ENCODE results near the gene PTPRA. TPM values are rescaled to one million over a fixed set of nuclear protein-coding genes. Genes with fewer than 3 reads are reported as not detected.

Gene PTPRA
- total RNA-seq, 1 experiment from 2014 or later, result 45.2 TPM

DNA sequence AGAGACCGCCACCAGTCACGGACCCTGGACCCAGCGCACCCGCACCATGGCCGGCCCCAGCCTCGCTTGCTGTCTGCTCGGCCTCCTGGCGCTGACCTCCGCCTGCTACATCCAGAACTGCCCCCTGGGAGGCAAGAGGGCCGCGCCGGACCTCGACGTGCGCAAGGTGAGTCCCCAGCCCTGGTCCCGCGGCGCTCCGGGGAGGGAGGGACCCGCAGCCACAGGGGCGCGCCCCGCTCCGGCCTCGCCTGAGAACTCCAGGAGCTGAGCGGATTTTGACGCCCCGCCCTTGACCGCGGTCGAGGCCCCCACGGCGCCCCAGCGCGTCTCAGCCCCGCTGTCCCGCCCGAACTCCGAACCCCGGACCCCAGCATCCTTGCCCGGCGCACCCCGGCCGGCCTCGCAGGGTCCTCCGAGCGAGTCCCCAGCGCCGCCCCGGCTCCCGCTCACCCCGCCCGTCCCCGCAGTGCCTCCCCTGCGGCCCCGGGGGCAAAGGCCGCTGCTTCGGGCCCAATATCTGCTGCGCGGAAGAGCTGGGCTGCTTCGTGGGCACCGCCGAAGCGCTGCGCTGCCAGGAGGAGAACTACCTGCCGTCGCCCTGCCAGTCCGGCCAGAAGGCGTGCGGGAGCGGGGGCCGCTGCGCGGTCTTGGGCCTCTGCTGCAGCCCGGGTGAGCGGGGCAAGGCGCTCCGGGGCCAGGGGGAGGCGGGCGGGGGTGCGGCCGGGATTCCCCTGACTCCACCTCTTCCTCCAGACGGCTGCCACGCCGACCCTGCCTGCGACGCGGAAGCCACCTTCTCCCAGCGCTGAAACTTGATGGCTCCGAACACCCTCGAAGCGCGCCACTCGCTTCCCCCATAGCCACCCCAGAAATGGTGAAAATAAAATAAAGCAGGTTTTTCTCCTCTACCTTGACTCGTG lies 198.6 kb downstream of the PTPRA start, which contains the start of gene OXT:
Gene OXT (plus strand): TSS at position 11 of the 920 bp plus-strand sequence. CDS start 36 bp downstream, at position 47.
- H3K9me3 ChIP-seq (ENCODE audit: control insufficient read depth, low read depth, low read length), result peaks cover 10% of the 10 kb centered on the region
- H3K4me1 ChIP-seq (ENCODE audit: insufficient read depth, low read length), result no peaks in the 10 kb centered on the region
- no peak within 1 kb of the TSS for H3T11ph ChIP-seq (ENCODE audit: low read length)
- no peak within 1 kb of the TSS for H2BK5ac ChIP-seq (ENCODE audit: insufficient read length, low read length)
- no peak within 1 kb of the TSS for H2BK15ac ChIP-seq (ENCODE audit: low read depth, low read length)
- H3K27ac ChIP-seq (ENCODE audit: insufficient read length, low read depth, low read length), result no peak within 1 kb of the TSS
- H3K4ac ChIP-seq (ENCODE audit: low read depth, low read length), result no peak within 1 kb of the TSS
- no peak within 1 kb of the TSS for H3K9ac ChIP-seq (ENCODE audit: extremely low read depth, insufficient read length, low read length)
- Mint-ChIP-seq H3K36me3 (ENCODE audit: insufficient read depth in 1 of 3, low read depth in 3 of 3) (no peaks in the 10 kb centered on the region; a peak in 2 of 7 replicates), H3K9me3 (peaks cover 10 to 12% of the 10 kb centered on the region in 2 experiments), H3K4me3 (peak within 1 kb of the TSS; percentile 51 to 60; a peak in 3 of 5 replicates), H3K27ac (no peak within 1 kb of the TSS; a peak in 1 of 7 replicates), H3K27me3 (ENCODE audit: low read depth) (peaks cover 56% of the 10 kb centered on the region), H3K4me1 (peaks cover 6% of the 10 kb centered on the region in 2 experiments)
- no peak within 1 kb of the TSS for H3K56ac ChIP-seq (ENCODE audit: insufficient read length, low read depth, low read length)
- peaks cover 9% of the 10 kb centered on the region; the same call in 1 of the 2 replicates for H3K27me3 ChIP-seq (ENCODE audit: insufficient read depth, low read length)
- no peaks in the 10 kb centered on the region for H3K79me1 ChIP-seq (ENCODE audit: insufficient read depth, low read depth, low read length, poor library complexity, severe bottlenecking)
- H4K5ac ChIP-seq (ENCODE audit: insufficient read length, low read depth, low read length), result no peak within 1 kb of the TSS
- H3K23me2 ChIP-seq (ENCODE audit: insufficient read length, low read depth, low read length, poor library complexity, severe bottlenecking), result no peaks in the 10 kb centered on the region
- no peaks in the 10 kb centered on the region for H4K20me1 ChIP-seq (ENCODE audit: control insufficient read depth, insufficient read depth, insufficient read length)
- DNase-seq, result peak; percentile 77
- no peak within 1 kb of the TSS for H2BK20ac ChIP-seq (ENCODE audit: low read depth, low read length, poor library complexity, severe bottlenecking)
- H4K8ac ChIP-seq (replicated peaks; ENCODE audit: insufficient read length, low read depth, low read length), result no peak within 1 kb of the TSS
- no peak within 1 kb of the TSS; the same call in 1 of the 2 replicates for H3K14ac ChIP-seq (ENCODE audit: insufficient read depth, low read length)
- no peak within 1 kb of the TSS for H4K91ac ChIP-seq (ENCODE audit: insufficient read length, low read depth, low read length)
- H3K23ac ChIP-seq (ENCODE audit: insufficient read length, low read depth, low read length), result no peak within 1 kb of the TSS
- peak within 1 kb of the TSS; percentile 6 for H3K4me2 ChIP-seq (ENCODE audit: insufficient read depth, insufficient read length, low read length)
- no CpG with 5 or more reads among the region's 95 CpGs for WGBS (ENCODE audit: extremely low coverage, insufficient read length, low lambda C conversion rate)
- TF ChIP-seq, protein P1, sequence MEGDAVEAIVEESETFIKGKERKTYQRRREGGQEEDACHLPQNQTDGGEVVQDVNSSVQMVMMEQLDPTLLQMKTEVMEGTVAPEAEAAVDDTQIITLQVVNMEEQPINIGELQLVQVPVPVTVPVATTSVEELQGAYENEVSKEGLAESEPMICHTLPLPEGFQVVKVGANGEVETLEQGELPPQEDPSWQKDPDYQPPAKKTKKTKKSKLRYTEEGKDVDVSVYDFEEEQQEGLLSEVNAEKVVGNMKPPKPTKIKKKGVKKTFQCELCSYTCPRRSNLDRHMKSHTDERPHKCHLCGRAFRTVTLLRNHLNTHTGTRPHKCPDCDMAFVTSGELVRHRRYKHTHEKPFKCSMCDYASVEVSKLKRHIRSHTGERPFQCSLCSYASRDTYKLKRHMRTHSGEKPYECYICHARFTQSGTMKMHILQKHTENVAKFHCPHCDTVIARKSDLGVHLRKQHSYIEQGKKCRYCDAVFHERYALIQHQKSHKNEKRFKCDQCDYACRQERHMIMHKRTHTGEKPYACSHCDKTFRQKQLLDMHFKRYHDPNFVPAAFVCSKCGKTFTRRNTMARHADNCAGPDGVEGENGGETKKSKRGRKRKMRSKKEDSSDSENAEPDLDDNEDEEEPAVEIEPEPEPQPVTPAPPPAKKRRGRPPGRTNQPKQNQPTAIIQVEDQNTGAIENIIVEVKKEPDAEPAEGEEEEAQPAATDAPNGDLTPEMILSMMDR (conservative IDR thresholded peaks at IDR 0.05), result no peak
- no peak within 1 kb of the TSS for H3K18ac ChIP-seq (ENCODE audit: insufficient read length, low read depth, low read length)
- no peak within 1 kb of the TSS for H2BK12ac ChIP-seq (ENCODE audit: insufficient read length, low read depth, low read length)
- H3K79me2 ChIP-seq (ENCODE audit: insufficient read depth, low read length), result no peaks in the 10 kb centered on the region
- H2AFZ ChIP-seq (ENCODE audit: low read length), result no peak within 1 kb of the TSS
- H2AK5ac ChIP-seq (ENCODE audit: insufficient read length, low read length), result no peak within 1 kb of the TSS
- H2BK120ac ChIP-seq (ENCODE audit: low read depth, low read length, poor library complexity, severe bottlenecking), result no peak within 1 kb of the TSS
